ENCODE results near the gene LRMDA. TPM values are rescaled to one million over a fixed set of nuclear protein-coding genes. Genes with fewer than 3 reads are reported as not detected.

Gene LRMDA
- total and polyA plus RNA-seq, 7 donors: 2.8 to 22.2 (median 9.0) TPM

GRCh38 chr10:75575940-75576339 lies 144.5 kb downstream of the LRMDA start:
- DNase-seq: no peak
- no peaks in the 10 kb centered on the region for H3K36me3 ChIP-seq
- WGBS, 2 donors: 74 to 80% methylated on average over 4 of the region's 4 CpGs
- H3K4me1 ChIP-seq: no peaks in the 10 kb centered on the region
- H3K9me3 ChIP-seq: peaks cover 4 to 18% (median 9%) of the 10 kb centered on the region in 4 donors
- no peak overlapping the region for H3K4me3 ChIP-seq
- H3K27ac ChIP-seq: no peak overlapping the region
- no peaks in the 10 kb centered on the region for H3K27me3 ChIP-seq
- intact Hi-C loops (cut with DNase I): no loop called here
- TF ChIP-seq EP300 (IDR thresholded peaks at IDR 0.05): no peak
- TF ChIP-seq POLR2AphosphoS5 (IDR thresholded peaks at IDR 0.05): no peak
- no peak for TF ChIP-seq CTCF (IDR thresholded peaks at IDR 0.05)
- no peak for TF ChIP-seq POLR2A (IDR thresholded peaks at IDR 0.05)

GRCh38 chr10:75582102-75582501 lies 150.7 kb downstream of the LRMDA start:
- H3K27ac ChIP-seq: no peak overlapping the region
- no peak for DNase-seq
- TF ChIP-seq POLR2A (IDR thresholded peaks at IDR 0.05) (no peak), CTCF (IDR thresholded peaks at IDR 0.05) (no peak), EP300 (IDR thresholded peaks at IDR 0.05) (no peak), POLR2AphosphoS5 (IDR thresholded peaks at IDR 0.05) (no peak)
- 96 to 100% methylated on average over 1 of the region's 1 CpG for WGBS, 2 donors
- peaks cover 6 to 13% (median 11%) of the 10 kb centered on the region in 4 donors for H3K9me3 ChIP-seq
- no peak overlapping the region for H3K4me3 ChIP-seq
- no peaks in the 10 kb centered on the region for H3K36me3 ChIP-seq
- H3K27me3 ChIP-seq: no peaks in the 10 kb centered on the region
- intact Hi-C loops (cut with DNase I): no loop called here
- no peaks in the 10 kb centered on the region for H3K4me1 ChIP-seq

- Histone ChIP-seq H3K36me3 (no peaks in the 10 kb centered on the region), H3K27ac (no peak overlapping the region), H3K4me3 (no peak overlapping the region), H3K9me3 (peaks cover 6 to 13% (median 8%) of the 10 kb centered on the region in 4 donors), H3K4me1 (no peaks in the 10 kb centered on the region), H3K27me3 (no peaks in the 10 kb centered on the region)
- intact Hi-C loops (cut with DNase I): no loop called here
- no peak for DNase-seq
- TF ChIP-seq EP300 (IDR thresholded peaks at IDR 0.05) (no peak), CTCF (IDR thresholded peaks at IDR 0.05) (no peak), POLR2A (IDR thresholded peaks at IDR 0.05) (no peak), POLR2AphosphoS5 (IDR thresholded peaks at IDR 0.05) (no peak)
- 96 to 97% methylated on average over 1 of the region's 1 CpG for WGBS, 2 donors
Observed at GRCh38 chr10:75585294-75585693, 153.9 kb downstream of the LRMDA start.

GRCh38 chr10:75586814-75587213 lies 155.4 kb downstream of the LRMDA start:
- Histone ChIP-seq H3K4me3 (no peak overlapping the region), H3K27ac (no peak overlapping the region), H3K36me3 (no peaks in the 10 kb centered on the region), H3K27me3 (no peaks in the 10 kb centered on the region), H3K9me3 (peaks cover 6 to 13% (median 8%) of the 10 kb centered on the region in 4 donors), H3K4me1 (no peaks in the 10 kb centered on the region)
- TF ChIP-seq POLR2AphosphoS5 (IDR thresholded peaks at IDR 0.05) (no peak), POLR2A (IDR thresholded peaks at IDR 0.05) (no peak), CTCF (IDR thresholded peaks at IDR 0.05) (no peak), EP300 (IDR thresholded peaks at IDR 0.05) (no peak)
- no peak for DNase-seq
- whole genome bisulfite sequencing, 2 donors: 91 to 94% methylated on average over 1 of the region's 1 CpG
- intact Hi-C loops (cut with DNase I): no loop called here

GRCh38 chr10:75588031-75588430 lies 156.6 kb downstream of the LRMDA start:
- TF ChIP-seq POLR2AphosphoS5 (IDR thresholded peaks at IDR 0.05) (no peak), CTCF (IDR thresholded peaks at IDR 0.05) (no peak), POLR2A (IDR thresholded peaks at IDR 0.05) (no peak), EP300 (IDR thresholded peaks at IDR 0.05) (no peak)
- intact Hi-C loops (cut with DNase I): no loop called here
- no peak for DNase-seq
- Histone ChIP-seq H3K4me1 (peaks cover 0 to 8% (median 7%) of the 10 kb centered on the region in 4 donors), H3K36me3 (no peaks in the 10 kb centered on the region), H3K27ac (no peak overlapping the region), H3K9me3 (peaks cover 0 to 5% (median 0%) of the 10 kb centered on the region in 4 donors), H3K4me3 (no peak overlapping the region), H3K27me3 (no peaks in the 10 kb centered on the region)
- 68 to 69% methylated on average over 1 of the region's 1 CpG for WGBS, 2 donors

All from sigmoid colon (tissue), 7 donors.